GM19468 (cell line): ENCODE measurements around the gene COL4A4.
"Not testable (repeated sequence)": the region's sequence is repeated elsewhere in the genome, so short reads cannot be mapped to it uniquely, and the experiment has no call there.

ENCODE experiments used
- ATAC-seq: cut with Tn5 transposase; IDR thresholded peaks from one replicate; pipeline ENCODE4 v1.9.1; 2021; ENCODE audit warnings: mild to moderate bottlenecking, moderate library complexity, moderate number of reproducible peaks; ENCODE audit not compliant: unreplicated experiment; ENCODE audit errors: extremely low read depth

The COL4A4 gene

DNA sequence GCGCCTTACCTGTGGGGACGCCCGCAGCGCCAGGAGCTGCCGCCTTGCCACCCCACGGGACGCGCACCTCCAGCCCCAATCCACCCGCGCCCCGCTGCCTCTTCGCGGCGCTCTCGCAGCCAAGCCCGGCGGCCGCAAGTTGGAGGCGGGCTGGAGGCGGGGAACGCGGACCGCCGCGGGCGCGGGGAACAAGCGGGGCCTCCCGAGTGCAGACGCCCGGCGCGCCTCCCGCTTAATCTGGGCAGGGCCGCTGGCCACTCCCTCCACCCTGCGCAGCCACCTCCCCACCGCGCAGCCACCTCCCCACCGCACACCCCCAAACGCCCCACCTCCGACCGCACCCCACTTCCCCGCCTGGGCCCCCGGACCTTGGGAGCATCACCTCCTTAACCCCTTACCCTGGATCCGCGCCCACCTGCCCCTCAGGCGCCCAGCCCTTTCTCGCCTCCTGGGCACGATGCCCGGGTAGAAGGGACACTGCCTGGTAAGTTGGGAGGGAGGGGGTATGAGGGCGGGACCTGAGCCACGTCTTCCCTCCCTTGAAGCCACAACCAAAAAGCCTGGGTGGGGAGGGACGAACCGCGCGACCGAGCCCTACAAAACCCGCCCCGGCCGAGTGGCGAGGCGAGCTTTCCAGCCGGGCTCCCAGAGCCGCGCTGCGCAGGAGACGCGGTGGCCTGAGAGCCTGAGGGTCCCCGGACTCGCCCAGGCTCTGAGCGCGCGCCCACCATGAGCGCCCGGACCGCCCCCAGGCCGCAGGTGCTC is at the start of gene COL4A4, which contains the start of gene COL4A3:
Gene COL4A4 (minus strand): TSS at position 208 of the 765 bp plus-strand sequence. CDS start 16,722 bp downstream, outside the sequence.
Gene COL4A3 (plus strand): TSS at position 627 of the 765 bp plus-strand sequence. CDS start 103 bp downstream, at position 730.
- peak; percentile 6 for ATAC-seq

DNA sequence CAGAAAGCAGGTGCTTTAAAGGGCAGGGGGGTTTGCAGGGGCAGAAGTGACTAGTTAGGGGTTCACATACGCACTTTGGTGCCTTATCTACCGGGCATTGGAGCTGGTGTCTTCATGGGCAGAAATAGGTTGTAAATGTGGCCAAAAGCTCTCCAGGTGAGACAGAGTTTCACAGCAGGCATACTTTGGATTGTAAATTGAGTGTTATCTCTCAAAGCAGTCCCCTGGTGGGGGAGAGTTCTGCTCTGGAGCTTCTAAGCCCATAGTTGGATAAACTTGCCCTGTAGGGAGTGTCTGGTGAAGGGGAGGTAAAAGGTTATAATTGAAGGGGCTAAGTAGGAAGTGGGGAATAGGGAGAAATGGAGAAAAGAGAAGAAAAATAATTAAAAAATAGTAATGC is 43.6 kb upstream of the COL4A4 start:
- no peak for ATAC-seq

DNA sequence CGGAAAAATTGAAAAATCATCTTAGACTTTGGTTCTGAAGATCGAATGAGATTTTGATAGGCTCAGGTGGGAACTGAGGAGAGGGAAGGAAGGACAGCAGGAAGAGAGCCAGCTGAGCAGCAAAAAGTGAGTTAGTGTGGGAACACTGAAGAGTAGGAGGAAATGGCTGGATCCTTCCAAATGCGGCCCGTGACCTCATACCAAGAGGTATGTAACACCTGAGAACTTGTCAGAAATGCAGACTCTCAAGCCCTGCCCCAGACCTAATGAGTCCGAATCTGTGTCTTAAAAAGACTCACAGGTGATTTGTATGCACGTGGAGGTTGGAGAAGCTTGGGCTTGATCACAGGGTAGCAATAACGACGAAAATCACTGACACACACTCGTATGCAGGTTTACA is 42.4 kb upstream of the COL4A4 start:
- ATAC-seq = no peak

DNA sequence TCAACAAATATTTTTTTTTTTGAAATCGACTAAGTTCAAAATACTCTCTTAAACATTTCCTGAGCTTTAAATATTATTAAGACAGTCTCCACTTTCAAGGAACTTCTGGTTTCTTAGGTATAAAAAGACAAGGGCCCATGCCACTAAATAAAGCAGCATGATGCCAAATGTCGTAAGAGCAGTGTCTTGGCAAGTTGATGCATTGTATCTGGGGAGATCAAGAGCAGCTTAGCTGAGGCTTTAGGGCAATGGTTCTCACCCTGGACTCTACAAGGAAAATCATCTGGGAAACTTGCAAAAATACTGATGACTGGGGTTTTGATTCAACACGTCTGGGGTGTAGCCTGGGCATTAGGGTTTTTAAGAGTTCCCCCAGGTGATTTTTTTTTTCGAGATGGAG is 41.7 kb upstream of the COL4A4 start:
- no peak for ATAC-seq

DNA sequence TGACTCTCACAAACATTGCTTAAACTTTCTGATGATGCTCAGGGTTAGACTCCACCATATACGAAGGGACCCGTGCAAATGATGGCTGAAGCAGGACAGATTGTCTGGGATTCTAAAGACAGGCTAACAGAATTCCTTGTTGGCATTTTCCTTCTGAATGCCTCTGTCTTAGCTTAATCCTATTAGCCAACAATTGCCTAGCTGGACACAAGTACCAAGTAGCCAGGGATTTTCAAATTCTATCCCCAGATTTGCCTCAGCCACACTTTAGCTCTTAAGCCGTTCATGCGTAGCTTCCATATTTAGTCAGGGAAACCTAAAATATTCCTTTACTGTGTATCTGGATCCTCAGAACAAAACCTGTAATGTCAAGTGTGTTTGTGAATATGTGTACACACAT is 40.4 kb upstream of the COL4A4 start:
- ATAC-seq = no peak

DNA sequence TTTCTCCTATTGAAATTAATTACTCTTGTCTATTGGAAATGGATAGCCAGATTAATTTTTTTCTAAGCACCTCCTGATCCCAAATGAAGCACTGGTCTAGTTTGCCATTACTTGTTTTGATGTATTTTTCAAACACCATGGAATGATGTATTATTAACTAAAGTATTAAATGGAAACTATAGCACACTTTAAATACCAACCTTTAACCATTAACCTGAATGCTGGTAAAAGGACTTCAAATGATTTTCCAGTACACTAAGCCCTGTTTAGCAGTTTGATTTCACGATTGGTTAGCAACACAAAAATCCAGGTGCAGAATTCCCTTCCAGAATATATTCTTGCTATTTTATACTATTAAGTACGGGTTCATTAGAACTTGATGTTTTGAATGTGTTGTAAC is 37.8 kb upstream of the COL4A4 start:
- ATAC-seq = no peak

DNA sequence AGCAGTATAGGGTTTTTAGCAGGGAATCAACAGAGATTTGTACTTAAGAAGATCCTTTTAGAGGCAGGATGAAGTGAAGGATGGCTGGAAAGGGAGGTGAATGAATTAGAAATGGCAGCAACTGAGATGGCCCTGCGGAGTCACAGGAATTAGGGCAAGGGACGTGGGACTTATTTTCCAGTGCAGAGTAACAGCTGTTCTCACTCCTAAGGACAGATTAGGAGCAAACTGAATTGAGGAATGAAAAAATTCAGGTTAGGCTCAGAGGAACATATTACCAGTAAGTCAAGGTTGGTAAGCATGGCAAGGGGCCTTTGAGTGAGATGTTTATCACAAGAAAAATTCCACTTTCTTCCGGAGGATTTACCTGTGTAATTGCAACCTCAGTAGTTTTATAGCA is 34.9 kb upstream of the COL4A4 start:
- no peak for ATAC-seq

DNA sequence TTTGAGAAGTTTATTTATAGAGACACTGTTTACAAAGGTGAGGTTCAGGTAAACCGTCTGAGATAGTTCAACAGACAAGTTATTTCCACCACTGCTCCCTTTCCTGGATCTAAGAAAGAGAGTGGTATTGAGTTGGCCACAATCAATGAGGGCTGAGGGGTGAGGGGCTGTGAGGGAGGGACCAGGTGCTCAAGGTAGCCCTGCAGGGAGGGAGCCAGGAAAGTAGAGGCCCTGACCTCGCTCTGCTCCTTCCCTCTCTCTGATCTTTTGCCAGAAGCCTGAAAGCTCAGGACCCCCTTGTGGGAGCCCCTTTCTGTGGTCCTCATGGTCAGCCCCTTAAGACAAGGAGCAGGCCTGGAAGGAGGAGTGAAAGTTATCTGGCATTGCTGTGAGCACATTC is 30.2 kb upstream of the COL4A4 start:
- ATAC-seq = no peak

DNA sequence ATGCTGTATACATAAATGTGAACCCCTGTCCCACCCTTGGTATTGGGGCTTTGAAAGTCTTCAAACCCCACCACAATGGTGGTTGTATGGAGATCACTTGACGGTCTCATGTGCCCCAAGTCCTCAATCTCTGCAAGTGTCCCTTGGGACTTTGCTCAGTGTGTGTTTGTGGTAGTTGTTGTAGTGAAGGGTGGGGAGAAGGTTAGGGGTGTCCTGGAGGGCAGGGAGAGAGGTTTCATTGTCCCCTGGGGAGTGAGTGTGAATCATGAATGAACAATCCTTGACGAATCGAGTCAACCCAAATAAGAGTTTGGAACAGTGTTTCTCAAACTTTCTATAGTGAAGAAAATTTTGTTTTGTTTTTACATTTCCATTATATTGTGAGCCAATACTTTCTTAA is 28.5 kb upstream of the COL4A4 start:
- no peak for ATAC-seq

DNA sequence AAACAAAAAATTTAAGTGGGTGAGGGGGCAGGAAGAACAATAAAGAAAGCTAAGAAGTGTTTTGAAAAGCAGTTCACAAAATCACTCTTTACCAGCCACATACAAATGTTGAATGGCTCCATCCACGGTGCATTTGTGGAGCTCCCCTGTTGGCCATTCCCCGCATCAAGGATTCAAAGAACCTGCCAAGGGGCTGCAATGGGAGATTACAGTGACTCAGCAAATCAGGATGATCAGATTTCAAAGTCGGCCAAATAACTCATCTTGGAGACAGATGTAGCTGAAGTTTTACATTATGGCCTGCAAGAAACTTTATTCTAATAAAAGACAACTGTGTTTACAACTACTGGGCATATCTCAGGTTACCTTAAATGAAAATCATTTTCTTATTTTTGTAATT is 27.4 kb upstream of the COL4A4 start:
- ATAC-seq = no peak

DNA sequence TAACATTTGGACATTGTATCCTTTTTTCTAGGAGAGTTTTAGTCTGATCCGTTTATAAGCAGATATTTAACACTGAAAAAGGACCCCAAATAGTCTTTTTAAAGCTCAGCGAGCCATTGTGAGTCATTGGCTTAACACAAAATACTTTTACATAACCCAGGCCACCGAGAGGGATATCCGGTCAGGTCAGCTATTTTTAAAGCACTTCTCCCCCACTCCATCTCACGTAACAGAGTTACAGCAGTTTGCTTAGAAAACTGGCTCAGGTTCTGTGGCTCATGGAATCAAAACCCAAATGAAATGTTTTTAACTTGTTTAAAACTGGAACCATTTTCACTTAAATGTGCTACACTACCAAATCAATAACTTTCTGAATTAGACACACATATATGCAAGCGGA is 24.3 kb upstream of the COL4A4 start:
- ATAC-seq = no peak

DNA sequence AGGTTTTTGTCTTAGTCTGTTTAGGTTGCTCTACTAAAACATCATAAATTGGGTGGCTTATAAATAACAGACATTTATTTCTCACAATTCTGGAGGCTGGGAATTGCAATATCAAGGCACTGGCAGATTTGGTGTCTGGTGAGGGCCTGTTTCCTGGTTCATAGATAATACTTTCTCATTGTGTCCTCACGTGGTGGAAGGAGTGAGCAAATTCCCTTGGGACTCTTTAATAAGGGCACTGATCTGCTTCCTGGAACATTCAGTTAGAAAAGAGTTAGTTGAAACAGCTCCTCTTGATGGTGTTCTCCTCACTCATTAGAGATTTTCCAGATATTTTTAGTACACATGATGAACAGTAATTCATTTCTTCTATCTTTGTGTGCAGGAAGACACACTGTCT is 22.7 kb upstream of the COL4A4 start:
- no peak for ATAC-seq

DNA sequence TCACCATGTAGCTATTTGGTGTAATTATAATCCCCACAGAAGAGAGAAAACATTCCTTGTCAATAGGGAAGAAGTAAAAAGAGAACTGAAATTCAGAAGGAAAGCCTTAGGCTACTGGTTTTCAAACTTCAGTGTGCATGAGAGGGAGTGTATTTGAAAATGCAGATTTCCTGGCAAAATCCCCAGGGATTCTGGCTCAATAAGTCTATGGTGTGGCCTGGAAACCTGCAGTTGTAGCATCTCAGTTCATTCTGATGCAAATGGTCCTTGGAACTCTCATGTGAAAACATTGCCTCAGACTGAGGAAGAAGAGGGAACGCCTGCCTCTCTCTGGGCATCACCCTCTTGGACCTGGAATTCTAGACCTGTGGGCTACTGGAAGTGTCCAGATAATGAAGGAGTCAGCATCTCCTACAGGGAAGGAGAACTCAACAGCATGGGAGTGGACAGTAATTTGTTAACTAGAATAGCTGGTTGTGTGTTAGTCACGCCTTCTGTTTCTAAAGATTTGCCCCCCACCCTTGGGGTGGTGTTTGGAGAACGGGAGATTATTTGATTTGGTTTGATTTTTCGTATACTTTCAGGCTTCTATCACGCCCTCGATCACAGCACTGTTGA is 21.7 kb upstream of the COL4A4 start:
- ATAC-seq = no peak

DNA sequence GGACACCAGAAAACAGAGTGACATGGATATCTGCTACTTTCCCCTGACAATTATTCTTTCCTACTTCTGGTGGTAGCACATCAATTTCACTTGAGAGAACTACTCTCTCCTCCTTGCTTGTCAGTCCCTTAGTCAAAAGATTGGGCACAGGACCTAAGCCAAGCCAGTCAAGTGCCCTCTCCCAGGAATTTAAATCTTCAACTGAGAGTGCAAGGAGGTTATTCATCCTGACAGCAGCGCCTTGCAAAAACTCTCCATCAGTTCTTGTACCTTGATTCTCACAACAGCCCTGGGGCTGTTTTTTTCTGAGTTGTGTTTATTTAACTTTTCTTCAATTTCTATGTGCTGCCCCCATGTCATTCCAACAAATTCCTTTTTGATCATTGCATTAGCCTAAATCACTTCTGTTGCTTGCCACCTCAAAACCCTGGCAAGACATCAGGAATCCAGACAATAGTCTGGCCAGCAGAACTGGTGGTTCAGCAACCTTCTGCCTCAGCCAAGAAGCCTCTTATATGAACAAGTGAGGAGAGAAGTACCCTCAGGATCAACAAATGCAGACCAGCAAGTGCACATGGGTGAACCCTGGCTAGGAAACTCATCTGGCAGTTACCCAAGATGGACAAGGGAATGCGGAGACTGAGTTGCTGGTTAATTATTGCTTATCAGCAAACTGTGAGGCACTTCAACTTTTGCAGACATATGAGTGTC is 19.8 kb upstream of the COL4A4 start:
- no peak for ATAC-seq

DNA sequence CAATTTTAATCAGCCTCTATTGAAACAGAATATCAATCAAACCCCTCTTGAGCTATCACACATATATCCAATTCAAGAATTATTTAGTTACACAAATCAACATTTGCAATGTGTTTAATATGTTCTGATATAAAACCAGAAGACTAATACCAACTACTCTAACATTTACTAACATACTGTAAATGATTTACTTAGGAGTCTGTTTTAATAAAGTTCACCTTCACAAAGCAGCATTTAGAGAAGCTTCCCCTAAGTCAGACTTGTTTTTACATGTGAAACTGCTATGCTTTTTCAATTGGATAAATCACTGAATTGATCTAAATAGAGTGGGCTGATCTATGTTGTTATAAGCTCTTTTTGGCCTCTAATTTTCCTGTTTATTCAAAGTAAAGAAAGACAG is 18.8 kb upstream of the COL4A4 start:
- ATAC-seq = no peak

DNA sequence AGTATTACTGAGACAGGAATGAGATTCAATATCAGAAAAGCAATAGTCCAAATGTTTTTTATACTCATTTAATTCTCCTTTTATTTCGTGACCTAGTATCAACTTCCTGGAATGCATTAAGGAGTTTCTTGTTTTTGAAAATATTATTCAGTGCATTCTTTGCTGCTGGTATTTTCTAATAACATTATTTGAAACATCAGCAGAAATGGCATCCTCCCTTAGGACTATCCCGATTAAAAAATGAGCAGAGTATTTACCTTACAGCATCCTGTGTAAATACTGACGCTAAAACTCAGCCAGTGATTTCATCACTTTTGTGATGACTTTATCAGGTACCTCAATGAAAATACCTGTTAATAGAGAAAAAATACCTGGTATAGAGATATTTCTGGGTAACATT is 16.8 kb upstream of the COL4A4 start:
- ATAC-seq = no peak

DNA sequence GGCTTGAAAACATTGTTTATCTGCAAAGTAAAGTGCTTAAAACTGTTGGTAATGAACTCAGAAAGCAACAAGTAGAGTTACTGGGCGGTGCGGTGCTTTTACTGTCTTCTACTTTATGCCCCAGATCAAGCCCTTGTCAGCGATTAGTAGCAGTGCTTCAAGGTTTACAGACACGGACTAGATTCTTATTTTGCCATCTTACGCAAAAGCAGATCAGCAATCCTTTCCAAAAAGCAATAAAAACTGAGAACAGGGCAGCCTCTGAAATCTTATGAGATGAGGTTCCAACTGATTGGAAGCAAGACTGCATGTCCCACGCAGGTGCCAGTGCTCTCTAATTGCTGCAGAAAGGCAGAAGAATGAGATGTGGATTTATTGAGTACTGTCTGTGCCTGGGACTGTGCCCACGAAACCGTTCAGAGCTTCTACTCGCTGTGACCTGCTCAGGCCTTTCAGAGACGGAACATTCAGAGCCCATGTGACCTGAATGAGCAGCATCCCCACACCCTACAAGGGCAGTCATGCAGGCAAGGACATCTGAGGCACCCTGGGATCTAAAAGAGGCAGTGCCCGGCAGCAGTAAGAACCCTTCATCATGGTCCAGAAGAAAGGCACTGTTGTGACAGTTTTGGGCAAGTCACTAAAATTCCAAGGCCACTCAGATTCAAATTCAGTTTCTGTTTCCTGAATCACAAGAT is 16.1 kb upstream of the COL4A4 start:
- no peak for ATAC-seq

DNA sequence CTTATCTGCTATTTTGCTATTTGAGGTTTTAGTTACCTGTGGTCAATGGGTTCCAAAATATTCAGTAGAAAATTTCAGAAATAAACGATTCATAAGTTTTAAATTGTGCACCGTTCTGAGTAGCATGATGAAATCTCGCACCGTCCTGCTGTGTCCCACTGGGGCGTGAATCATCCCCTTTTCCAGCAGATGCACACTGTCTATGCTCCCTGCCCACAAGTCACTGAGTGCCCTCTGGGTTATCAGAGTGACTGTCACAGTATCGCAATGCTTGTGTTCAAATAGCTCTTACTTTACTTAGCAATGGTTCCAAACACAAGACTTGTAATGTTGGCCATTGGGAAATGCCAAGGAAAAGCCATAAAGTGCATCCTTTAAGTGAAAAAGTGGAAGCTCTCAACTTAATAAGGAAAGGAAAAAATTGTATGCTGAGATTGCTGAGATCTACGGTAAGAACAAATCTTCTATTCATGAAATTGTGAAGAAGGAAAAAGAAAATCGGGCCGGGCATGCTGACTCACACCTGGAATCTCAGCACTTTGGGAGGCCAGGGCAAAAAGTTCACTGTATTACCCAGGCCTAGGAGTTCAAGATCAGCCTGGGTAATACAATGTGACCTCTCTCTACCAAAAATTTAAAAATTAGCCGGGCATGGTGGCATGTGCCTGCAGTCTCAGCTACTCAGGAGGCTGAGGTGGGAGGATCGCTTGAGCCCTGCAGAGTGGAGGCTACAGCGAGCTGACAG is 13.8 kb upstream of the COL4A4 start:
- no peak for ATAC-seq

DNA sequence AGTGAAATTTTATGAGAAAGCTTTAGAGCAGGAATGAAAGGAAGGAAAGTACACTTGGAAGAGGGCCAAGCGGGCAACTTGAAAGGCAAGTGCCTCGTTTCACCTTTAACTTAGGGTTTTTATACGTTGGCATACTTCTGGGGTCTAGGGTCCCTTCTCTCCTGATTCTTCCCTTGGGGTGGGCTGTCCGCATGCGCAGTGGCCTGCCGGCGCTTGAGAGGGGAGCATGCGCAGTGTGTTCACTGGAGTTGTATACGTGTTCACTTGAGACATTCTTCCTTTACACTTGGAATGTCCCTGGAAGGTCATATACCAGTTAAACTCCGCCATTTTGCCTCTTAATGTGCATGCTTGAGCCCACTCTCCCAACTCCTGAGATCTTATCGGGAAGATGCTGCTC is 7.8 kb upstream of the COL4A4 start:
- ATAC-seq = not testable (repeated sequence)

DNA sequence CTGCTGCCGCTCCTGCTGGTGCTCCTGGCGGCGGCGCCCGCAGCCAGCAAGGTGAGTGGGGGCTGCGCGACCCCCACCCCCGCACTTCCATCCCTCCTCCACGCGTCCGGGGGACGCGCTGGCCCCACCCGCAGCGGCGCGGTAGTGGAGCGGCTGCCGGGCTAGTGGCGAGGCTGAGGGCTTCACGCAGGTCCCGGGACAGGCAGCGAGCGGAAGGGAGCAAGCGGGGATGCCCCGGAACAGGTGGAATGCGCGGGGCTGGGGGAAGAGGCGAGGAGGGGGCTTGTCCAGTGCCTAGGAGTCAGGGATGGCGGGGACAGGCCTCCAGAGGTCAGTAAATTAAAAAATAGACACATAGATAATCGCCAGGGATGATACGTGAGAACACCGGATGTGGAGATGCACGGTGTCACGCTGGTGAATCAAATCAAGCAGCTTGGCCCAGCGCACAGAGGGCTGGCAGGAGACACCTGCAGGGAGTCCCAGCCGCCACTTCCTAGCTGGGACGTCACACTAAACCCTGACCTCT is 822 bp upstream of the COL4A4 start:
- ATAC-seq = peak; percentile 66
